Smooth muscle cell of the brain vasculature (primary cell): ENCODE results near the gene EXOC3.
"Not testable (repeated sequence)": the region's sequence is repeated elsewhere in the genome, so short reads cannot be mapped to it uniquely, and the experiment has no call there.

Source experiments
- DNase-seq: peaks from one replicate; pipeline ENCODE4 v3.0.0-alpha.2; 2012; ENCODE audit warnings: low read depth, low spot score

Gene EXOC3

GRCh38 chr5:500491-500890, 57.5 kb downstream of the EXOC3 start:
- no peak for DNase-seq

- DNase-seq = no peak
Measured at GRCh38 chr5:501105-501830, 58.3 kb downstream of the EXOC3 start.

- DNase-seq = no peak
Measured at GRCh38 chr5:501831-502184, 58.8 kb downstream of the EXOC3 start.

- no peak for DNase-seq
Measured at GRCh38 chr5:502325-503079, 59.5 kb downstream of the EXOC3 start.

GRCh38 chr5:504326-505154, 61.6 kb downstream of the EXOC3 start:
- DNase-seq = no peak

GRCh38 chr5:505951-506525, 63.1 kb downstream of the EXOC3 start:
- DNase-seq = no peak

- DNase-seq = not testable (repeated sequence)
Measured at GRCh38 chr5:507986-508575, 65.1 kb downstream of the EXOC3 start.

- DNase-seq = no peak
Measured at GRCh38 chr5:509611-510185, 66.7 kb downstream of the EXOC3 start.

- no peak for DNase-seq
Measured at GRCh38 chr5:510521-510920, 67.5 kb downstream of the EXOC3 start.

- DNase-seq = no peak
Measured at GRCh38 chr5:511476-511875, 68.5 kb downstream of the EXOC3 start.

GRCh38 chr5:513216-514100, 70.5 kb downstream of the EXOC3 start:
- DNase-seq = no peak

- DNase-seq = no peak
Measured at GRCh38 chr5:514101-514485, 71.1 kb downstream of the EXOC3 start.

- no peak for DNase-seq
Measured at GRCh38 chr5:514673-515072, 71.7 kb downstream of the EXOC3 start.

GRCh38 chr5:515273-515836, 72.4 kb downstream of the EXOC3 start:
- no peak for DNase-seq

- no peak for DNase-seq
Measured at GRCh38 chr5:516338-516925, 73.5 kb downstream of the EXOC3 start.
